CD4-positive, alpha-beta T cell treated with Interleukin-15 for 1 hour (primary cell): ENCODE results near the gene ANKRD11.

ENCODE experiments used
- DNase-seq: peaks from one replicate; pipeline ENCODE4 v3.0.0-alpha.2; 2020

The ANKRD11 gene

GRCh38 chr16:89490439-89491237, at the start of gene ANKRD11:
Gene ANKRD11 (minus strand): TSS chr16:89490561. CDS start chr16:89317019, 173,542 bp downstream.
- peak; percentile 100 for DNase-seq

- no peak for DNase-seq
These were observed 47.9 kb upstream of the ANKRD11 start for GRCh38 chr16:89538286-89538685.

GRCh38 chr16:89537549-89537925, 47.2 kb upstream of the ANKRD11 start:
- DNase-seq = no peak

GRCh38 chr16:89536886-89537548, 46.7 kb upstream of the ANKRD11 start:
- DNase-seq = no peak

- no peak for DNase-seq
These were observed 46.0 kb upstream of the ANKRD11 start for GRCh38 chr16:89536371-89536770.

GRCh38 chr16:89534252-89534756, 43.9 kb upstream of the ANKRD11 start:
- DNase-seq = peak; percentile 76

- DNase-seq = no peak
These were observed 41.6 kb upstream of the ANKRD11 start for GRCh38 chr16:89531821-89532526.

GRCh38 chr16:89530401-89531381, 40.3 kb upstream of the ANKRD11 start:
- no peak for DNase-seq

- DNase-seq = no peak
These were observed 38.7 kb upstream of the ANKRD11 start for GRCh38 chr16:89529097-89529496.

GRCh38 chr16:89525146-89525913, 35.0 kb upstream of the ANKRD11 start:
- DNase-seq = no peak

GRCh38 chr16:89523680-89524344, 33.5 kb upstream of the ANKRD11 start:
- no peak for DNase-seq

GRCh38 chr16:89522287-89522686, 31.9 kb upstream of the ANKRD11 start:
- no peak for DNase-seq

GRCh38 chr16:89519881-89520280, 29.5 kb upstream of the ANKRD11 start:
- no peak for DNase-seq

GRCh38 chr16:89517128-89517527, 26.8 kb upstream of the ANKRD11 start:
- no peak for DNase-seq

- DNase-seq = no peak
These were observed 22.1 kb upstream of the ANKRD11 start for GRCh38 chr16:89512453-89512852.

GRCh38 chr16:89511374-89511773, 21.0 kb upstream of the ANKRD11 start:
- no peak for DNase-seq

GRCh38 chr16:89510526-89510925, 20.2 kb upstream of the ANKRD11 start:
- no peak for DNase-seq

GRCh38 chr16:89507834-89508590, 17.7 kb upstream of the ANKRD11 start, which contains the start of gene SPG7:
Gene SPG7 (plus strand): TSS chr16:89508403. CDS start chr16:89508418, 15 bp downstream.
- DNase-seq = peak; percentile 90

- no peak for DNase-seq
These were observed 17.0 kb upstream of the ANKRD11 start for GRCh38 chr16:89507214-89507833.
